HG03066 (cell line): ENCODE data around the gene INS.
"Not testable (repeated sequence)": the region's sequence is repeated elsewhere in the genome, so short reads cannot be mapped to it uniquely, and the experiment has no call there.

ENCODE experiments used
- ATAC-seq: cut with Tn5 transposase; IDR thresholded peaks from one replicate; pipeline ENCODE4 v1.9.1; 2021; ENCODE audit warnings: low read depth; ENCODE audit not compliant: unreplicated experiment

The INS gene

GRCh38 chr11:2136209-2136951 is 24.6 kb downstream of the INS start:
- ATAC-seq = no peak

DNA sequence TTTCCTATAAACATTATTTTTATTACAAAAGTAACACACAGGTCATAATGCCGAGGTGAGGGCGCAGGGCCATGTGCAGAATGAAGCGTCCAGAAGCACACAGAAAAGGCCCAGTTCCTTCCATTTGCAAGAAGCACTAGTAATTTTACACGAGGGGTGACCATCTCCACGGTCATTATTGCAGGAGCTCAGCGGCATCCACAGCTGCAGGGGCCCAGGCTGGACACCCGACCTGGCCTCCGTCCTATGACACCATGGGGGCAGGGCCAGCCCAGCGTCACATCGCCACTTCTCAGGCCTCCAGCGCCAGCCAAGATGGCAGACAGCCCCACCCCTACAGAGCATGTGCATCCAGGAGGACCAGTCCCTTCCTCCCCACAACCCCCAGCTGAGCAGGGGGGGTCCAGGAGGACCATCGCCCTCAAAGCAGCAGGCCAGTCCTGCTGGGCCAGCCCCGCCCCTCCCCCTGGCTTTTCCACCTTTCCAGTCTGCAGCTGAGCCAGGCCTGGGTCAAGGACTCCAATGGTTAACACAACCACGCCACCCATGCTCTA is 25.3 kb downstream of the INS start:
- ATAC-seq = no peak

GRCh38 chr11:2135018-2135569 is 25.9 kb downstream of the INS start:
- no peak for ATAC-seq

DNA sequence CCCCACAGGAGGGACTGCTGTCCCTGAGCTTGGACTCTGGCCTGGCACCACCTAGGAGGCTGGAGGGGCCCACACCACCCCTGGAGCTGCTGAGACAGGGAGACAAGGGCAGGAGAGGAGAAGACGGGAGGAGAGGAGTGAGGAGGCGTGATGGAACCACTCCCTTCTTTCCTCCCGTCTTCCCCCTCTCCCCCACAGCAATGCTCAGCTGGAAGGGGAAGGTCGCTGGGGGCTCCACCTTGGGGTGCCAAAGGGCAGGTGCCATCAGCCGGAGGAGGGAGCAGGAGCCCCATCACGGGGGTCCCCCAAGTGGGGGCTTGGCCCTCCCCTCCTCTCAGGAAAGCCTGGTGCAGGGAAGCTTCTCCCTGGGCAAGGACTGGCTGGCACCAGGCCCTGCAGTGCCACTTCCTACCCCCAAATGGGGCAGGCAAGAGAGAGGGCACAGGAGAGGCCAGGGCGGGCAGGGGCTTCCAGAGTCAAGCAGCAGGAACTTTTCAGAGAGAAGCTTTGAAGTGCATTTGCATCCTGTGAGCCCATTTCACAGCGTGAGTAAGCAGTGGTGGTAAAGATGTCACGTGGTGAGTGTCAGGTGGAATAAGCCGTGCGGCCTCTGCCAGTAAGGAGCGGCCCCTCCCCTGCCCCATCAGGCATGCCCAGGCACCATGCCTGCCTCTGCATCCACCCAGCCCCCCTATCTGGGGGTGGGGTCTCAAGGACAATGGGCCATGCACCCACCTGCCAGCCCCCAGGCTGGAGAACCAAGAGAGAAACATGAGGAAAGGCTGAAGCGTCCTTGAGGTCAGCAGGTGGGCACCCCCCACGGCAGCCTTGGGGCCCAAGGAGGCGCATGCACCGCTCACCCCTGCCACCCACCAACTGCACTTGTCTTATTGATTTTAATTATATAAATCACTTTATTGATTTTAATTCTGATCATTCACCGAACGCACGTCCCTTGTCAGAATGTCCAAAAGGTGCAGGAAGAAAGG is 26.7 kb downstream of the INS start:
- ATAC-seq = no peak

GRCh38 chr11:2133241-2134021 is 27.6 kb downstream of the INS start:
- no peak for ATAC-seq

GRCh38 chr11:2132874-2133240 is 28.2 kb downstream of the INS start:
- no peak for ATAC-seq

GRCh38 chr11:2132246-2132645 is 28.8 kb downstream of the INS start:
- no peak for ATAC-seq

DNA sequence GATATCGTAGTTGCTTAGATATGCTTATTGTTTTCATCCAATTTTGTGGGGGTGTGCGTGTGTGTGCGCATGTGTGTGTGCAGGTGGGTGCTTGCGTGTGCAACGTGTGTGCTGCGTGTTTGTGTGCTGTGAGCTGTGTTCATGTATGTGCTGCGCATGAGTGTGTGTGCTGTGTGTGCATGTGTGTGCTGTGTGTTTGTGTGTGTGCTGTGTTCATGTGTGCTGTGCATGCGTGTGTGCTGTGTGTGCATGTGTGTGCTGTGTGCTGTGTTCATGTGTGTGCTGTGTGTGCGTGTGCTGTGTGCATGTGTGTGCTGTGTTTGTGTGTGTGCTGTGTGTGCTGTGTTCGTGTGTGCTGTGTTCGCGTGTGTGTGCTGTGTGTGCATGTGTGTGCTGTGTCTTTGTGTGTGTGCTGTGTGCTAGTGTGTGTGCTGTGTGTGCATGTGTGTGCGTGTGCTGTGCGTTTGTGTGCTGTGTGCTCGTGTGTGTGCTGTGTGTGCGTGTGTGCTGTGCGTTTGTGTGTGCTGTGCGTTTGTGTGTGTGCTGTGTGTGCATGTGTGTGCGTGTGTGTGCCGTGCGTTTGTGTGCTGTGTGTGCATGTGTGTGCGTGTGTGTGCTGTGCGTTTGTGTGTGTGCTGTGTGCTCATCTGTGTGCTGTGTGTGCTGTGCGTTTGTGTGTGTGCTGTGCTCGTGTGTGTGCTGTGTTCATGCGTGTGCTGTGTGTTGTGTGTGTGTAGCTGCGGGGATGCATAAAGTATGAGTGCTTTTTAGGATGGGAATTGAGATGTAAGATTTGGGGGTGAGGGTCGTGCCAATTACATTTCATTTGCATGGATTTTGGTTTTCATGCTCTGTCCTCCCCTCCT is 29.4 kb downstream of the INS start:
- no peak for ATAC-seq

- ATAC-seq = no peak
These were observed 30.1 kb downstream of the INS start for GRCh38 chr11:2130881-2131352.

GRCh38 chr11:2129699-2130366 is 31.2 kb downstream of the INS start:
- ATAC-seq = no peak

- no peak for ATAC-seq
These were observed 31.7 kb downstream of the INS start for GRCh38 chr11:2129308-2129698.

DNA sequence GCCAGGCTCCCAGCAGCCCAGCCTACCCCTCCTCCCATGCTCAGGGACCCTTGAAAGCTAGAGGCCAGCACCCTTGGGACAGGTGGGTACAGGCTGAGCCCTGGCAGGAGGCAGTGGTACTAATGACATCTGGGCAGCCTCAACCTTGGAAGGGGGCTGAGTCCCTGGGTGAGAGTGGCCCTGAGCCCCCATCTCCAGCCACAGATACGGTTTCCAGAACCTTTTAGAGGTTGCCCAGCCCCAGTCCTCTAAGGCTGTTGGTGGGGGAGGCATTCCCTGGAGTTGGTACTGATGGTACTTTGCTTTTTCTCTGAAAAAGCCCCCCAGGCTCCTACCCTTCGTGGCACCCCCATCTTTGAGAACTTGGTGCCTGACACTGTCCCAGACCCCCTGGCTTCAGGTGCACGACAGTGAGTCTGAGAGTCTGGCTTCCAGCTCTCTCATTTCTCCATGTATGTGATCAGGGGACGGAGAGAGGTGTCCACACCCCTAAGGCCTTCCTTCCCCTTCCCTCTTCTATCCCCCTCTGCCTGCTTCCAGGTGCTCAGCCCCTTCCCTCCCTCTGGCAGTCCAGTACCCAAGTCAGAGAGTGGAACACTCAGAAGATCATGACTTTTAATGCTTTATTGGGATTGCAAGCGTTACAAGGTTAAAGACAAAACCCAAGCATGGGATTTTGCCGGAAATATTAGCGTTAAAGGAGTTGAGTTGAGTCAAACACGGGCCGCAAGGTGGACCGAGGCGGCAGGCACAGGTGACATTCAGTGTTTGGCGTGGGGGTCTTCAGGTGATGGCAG is 32.3 kb downstream of the INS start:
- ATAC-seq = no peak

DNA sequence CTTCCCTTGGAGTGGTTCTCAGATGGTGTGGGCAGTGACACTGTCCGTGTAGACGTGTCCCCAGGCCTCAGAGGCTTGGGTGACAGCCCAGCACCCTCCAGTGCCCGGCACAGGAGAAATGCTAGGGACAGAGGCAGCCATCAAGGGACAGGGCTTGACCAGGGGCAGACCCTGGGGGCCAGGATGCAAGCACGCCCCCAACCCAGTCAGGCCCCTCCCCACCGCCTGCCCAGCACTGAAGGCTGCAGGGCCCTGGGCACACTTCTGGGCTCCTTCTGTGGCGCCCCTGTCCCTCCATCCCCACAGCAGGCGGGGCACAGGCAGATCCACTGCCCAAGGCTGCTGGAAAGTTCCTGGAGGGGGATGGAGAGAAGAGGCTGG is 32.9 kb downstream of the INS start:
- ATAC-seq = no peak

GRCh38 chr11:2127482-2128129 is 33.4 kb downstream of the INS start:
- no peak for ATAC-seq

GRCh38 chr11:2126520-2127085 is 34.4 kb downstream of the INS start:
- no peak for ATAC-seq

DNA sequence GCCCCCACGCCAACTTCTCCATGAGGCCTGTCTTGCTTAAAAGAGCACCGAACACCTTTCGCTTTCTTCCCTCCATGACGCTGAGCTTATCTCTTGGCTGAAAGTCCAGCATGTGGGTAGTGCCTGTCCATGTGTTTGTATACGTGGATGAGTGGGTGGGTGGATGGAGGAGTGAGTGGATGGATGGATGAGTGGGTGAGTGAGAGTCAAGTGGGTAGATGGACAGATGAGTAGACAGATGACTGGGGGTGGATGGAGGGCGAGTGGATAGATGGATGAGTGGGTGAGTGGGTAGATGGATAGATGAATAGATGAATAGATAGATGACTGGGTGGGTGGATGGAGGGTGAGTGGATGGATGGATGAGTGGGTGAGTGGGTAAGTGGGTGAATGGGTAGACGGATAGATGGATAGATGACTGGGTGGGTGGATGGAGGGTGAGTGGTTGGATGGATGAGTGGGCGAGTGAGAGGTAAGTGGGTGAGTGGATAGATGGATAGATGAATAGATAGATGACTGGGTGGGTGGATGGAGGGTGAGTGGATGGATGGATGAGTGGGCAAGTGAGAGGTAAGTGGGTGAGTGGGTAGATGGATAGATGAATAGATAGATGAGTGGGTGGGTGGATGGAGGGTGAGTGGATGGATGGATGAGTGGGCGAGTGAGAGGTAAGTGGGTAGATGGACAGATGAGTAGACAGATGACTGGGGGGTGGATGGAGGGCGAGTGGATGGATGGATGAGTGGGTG is 36.1 kb downstream of the INS start:
- not testable (repeated sequence) for ATAC-seq

DNA sequence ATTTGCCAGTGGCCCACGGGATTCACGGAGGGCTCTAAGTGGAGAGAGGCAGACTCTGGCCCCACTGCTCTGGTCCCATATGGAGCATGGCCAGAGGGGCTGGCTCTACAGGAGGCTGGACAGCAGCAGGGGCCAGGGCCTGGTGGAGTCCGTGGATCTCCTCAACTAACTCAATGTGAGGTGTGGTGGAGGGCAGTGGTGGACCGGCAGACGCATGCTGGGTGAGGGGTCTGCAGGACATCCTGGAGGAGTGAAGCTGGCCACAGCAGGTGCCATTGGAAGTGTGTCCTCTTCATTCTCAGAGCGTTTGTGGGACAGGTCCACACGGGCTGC is 37.4 kb downstream of the INS start:
- ATAC-seq = no peak
